Uterus (tissue), 4 donors: Measurements from ENCODE around the gene KCNIP3. TPM values are rescaled to one million over a fixed set of nuclear protein-coding genes. Genes with fewer than 3 reads are reported as not detected.
A peak's percentile ranks its signal among the peaks of the same experiment; 100 is the strongest.

Source experiments
- DNase-seq, 2 donors: peaks; one replicate each; pipeline ENCODE4 v3.0.0-alpha.2; 2019 to 2020
- H3K27ac ChIP-seq, 2 donors: fragments of 200-600 bp; sonication (generic); 1 replicate in 1 of 2; 2 replicates in 1 of 2; pipeline ENCODE4 v1.5.1; 2016 to 2018
- H3K27me3 ChIP-seq, 2 donors: fragments of 200-600 bp; sonication (generic); one replicate each; pipeline ENCODE4 v1.5.1; 2018 to 2019; ENCODE audit warnings: control low read depth in 1 of 2
- H3K36me3 ChIP-seq, 2 donors: fragments of 200-600 bp; sonication (generic); one replicate each; pipeline ENCODE4 v1.5.1; 2019; ENCODE audit warnings: control low read depth in 1 of 2
- H3K4me1 ChIP-seq, 2 donors: fragments of 200-600 bp; sonication (generic); one replicate each; pipeline ENCODE4 v1.5.1; 2018 to 2019; ENCODE audit warnings: control low read depth in 1 of 2
- H3K4me3 ChIP-seq, 2 donors: fragments of 200-600 bp; sonication (generic); 1 replicate in 1 of 2; 2 replicates in 1 of 2; pipeline ENCODE4 v1.5.1; 2018 to 2019; ENCODE audit warnings: mild to moderate bottlenecking in 1 of 2
- H3K9me3 ChIP-seq, 2 donors: fragments of 200-600 bp; sonication (generic); one replicate each; pipeline ENCODE4 v1.5.1; 2019; ENCODE audit warnings: control low read depth in 1 of 2
- POLR2A ChIP-seq, 2 donors: fragments of 450-650 bp; IDR thresholded peaks; one replicate each; pipeline ENCODE4 v1.6.1; 2016; ENCODE audit warnings: antibody characterized with exemption in 2 of 2, mild to moderate bottlenecking in 1 of 2, moderate library complexity in 1 of 2
- intact Hi-C: fragments of 100-400 bp; cut with DNase I; formaldehyde crosslinking; loops from one replicate; pipeline ENCODE4 v1.15.1; 2023; ENCODE audit warnings: low total_unique reads
- total RNA-seq, 4 donors: library from RNA; depleted of rRNA in 3 of 4; stranded (reverse); fragments of >200 nt in 3 of 4; gene quantifications; one replicate each; pipeline versions ENCODE4 v1.1.0 to v1.2.4, GENCODE V29; 2014 to 2023
- TF ChIP-seq, protein P1 (sequence below), 4 experiments: fragments of 200-600 bp in 2 of 4; fragments of 450-650 bp in 2 of 4; sonication (generic) in 2 of 4; IDR thresholded peaks; one replicate each; pipeline ENCODE4 v1.5.1; 2016 to 2019; ENCODE audit warnings: antibody characterized with exemption in 4 of 4, mild to moderate bottlenecking in 2 of 4, moderate library complexity in 1 of 4
- donor health status: DM: yes; HTN: yes; CAD: no.

The KCNIP3 gene
- total RNA-seq, 4 donors from 2014 or later: 1.5 to 18.3 (median 10.8) TPM

DNA sequence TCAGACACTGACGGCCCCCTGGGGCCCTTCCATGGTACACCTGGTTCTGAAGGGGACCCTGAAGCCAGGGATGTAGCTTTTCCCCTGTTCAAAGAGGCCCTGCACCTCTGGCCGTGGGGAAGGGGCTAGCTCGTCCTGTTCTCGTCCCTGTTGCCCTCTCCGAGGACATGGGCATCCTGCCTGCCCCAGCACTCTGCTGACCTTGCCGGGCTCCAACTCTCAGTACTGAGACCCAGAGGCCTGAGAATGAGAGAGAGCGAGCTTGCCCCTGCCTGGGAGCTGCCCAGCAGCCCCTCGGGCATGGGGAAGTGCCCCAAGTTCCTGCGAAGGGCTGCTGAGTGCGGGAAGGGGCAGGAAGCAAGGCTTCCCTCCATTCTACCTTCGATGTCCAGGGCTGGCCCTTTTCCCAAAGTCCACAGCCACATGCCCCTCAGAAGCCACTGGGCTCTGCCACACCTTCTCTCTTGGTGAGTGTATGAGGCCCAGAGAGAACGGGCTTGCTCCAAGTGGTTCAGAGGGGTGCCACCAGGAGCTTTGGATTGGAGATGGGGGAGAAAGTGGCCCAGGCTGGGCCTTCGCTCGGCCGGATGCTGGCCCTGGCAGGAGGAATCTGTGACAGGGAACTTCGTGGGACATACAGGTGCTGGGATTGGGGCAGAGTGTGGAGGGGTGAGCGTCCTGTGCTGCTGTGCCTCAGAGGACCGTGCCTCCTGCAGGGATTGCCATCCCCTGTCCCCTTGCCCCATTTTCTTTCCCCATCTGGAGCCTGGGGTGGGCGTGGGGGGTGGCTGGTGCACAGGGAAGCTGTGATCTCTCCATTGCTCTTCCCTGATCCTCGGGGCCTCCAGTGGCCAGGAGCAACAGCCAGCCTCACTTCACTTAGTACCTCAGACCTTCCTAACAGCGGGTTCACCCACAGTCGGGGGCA, 50.8 kb downstream of the KCNIP3 start:
- peak overlapping the region in 1 of 2 donors; percentile 83 for H3K27ac ChIP-seq
- H3K9me3 ChIP-seq: no peaks in the 10 kb centered on the region
- H3K27me3 ChIP-seq: no peaks in the 10 kb centered on the region
- DNase-seq: peak in 1 of 2 donors; percentile 16
- H3K4me1 ChIP-seq: peaks cover 0 to 5% of the 10 kb centered on the region in 2 donors
- intact Hi-C loops: no loop called here
- no peaks in the 10 kb centered on the region for H3K36me3 ChIP-seq
- TF ChIP-seq, protein P1, sequence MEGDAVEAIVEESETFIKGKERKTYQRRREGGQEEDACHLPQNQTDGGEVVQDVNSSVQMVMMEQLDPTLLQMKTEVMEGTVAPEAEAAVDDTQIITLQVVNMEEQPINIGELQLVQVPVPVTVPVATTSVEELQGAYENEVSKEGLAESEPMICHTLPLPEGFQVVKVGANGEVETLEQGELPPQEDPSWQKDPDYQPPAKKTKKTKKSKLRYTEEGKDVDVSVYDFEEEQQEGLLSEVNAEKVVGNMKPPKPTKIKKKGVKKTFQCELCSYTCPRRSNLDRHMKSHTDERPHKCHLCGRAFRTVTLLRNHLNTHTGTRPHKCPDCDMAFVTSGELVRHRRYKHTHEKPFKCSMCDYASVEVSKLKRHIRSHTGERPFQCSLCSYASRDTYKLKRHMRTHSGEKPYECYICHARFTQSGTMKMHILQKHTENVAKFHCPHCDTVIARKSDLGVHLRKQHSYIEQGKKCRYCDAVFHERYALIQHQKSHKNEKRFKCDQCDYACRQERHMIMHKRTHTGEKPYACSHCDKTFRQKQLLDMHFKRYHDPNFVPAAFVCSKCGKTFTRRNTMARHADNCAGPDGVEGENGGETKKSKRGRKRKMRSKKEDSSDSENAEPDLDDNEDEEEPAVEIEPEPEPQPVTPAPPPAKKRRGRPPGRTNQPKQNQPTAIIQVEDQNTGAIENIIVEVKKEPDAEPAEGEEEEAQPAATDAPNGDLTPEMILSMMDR (IDR thresholded peaks at IDR 0.05): no peak
- TF ChIP-seq POLR2A (IDR thresholded peaks at IDR 0.05): no peak
- no peak overlapping the region for H3K4me3 ChIP-seq

- H3K4me3 ChIP-seq: no peak overlapping the region
- no peaks in the 10 kb centered on the region for H3K36me3 ChIP-seq
- intact Hi-C loops: no loop called here
Observed at GRCh38 chr2:95348609-95349567, 51.7 kb downstream of the KCNIP3 start.

DNA sequence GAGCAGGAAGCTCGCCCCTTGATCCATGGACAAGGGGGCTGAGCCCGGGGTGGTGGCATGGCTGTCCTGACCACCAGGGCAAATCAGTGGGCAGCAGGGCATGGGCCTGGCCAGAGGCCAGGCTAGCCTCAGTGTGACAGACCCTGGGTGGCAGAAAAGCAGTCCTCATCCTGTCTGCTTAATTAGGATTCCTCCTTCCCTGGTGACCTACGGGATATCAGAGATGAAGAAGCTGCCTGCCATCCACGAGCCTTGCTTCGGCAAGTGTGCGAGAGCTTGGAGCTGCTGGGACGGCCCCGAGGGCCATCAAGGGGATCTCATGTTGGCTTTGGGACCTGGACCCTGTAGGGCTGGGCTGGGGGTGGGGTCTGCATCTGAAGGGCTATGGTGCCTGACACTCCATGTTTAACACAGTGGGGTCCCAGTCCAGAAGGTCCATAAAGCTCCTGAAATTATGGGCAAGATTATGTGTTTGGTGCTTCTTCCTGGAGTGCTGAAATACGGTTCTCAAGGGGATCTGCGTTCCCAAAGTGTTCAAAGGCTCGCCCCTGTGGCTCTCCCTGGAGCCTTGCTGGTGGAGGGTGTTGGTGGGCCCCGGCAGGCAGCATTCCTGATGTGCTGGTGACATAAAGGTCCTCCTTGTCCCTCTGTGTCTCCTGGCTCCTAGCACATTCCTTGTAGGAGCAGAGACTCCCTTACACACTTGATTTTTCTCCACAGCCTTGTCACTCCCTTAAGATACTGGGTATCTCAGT, 52.6 kb downstream of the KCNIP3 start:
- H3K9me3 ChIP-seq: no peaks in the 10 kb centered on the region
- peak in 1 of 2 donors; percentile 8 for DNase-seq
- no peak overlapping the region for H3K4me3 ChIP-seq
- H3K27ac ChIP-seq: no peak overlapping the region
- TF ChIP-seq, protein P1 (IDR thresholded peaks at IDR 0.05): no peak
- TF ChIP-seq POLR2A (IDR thresholded peaks at IDR 0.05): no peak
- no peaks in the 10 kb centered on the region for H3K27me3 ChIP-seq
- intact Hi-C loops: no loop called here
- H3K36me3 ChIP-seq: no peaks in the 10 kb centered on the region
- H3K4me1 ChIP-seq: peaks cover 0 to 5% of the 10 kb centered on the region in 2 donors

More at GRCh38 chr2:95348609-95349567, 51.7 kb downstream of the KCNIP3 start:
- Histone ChIP-seq H3K27ac (no peak overlapping the region), H3K27me3 (no peaks in the 10 kb centered on the region), H3K4me1 (peaks cover 0 to 5% of the 10 kb centered on the region in 2 donors), H3K9me3 (no peaks in the 10 kb centered on the region)
- TF ChIP-seq, protein P1 (IDR thresholded peaks at IDR 0.05): no peak
- no peak for TF ChIP-seq POLR2A (IDR thresholded peaks at IDR 0.05)
- peak; percentile 24 to 41 for DNase-seq

GRCh38 chr2:95350368-95350767, 53.2 kb downstream of the KCNIP3 start:
- TF ChIP-seq POLR2A (IDR thresholded peaks at IDR 0.05): no peak
- TF ChIP-seq, protein P1 (IDR thresholded peaks at IDR 0.05): no peak
- intact Hi-C loops: no loop called here
- H3K27ac ChIP-seq: no peak overlapping the region
- no peak overlapping the region for H3K4me3 ChIP-seq
- H3K36me3 ChIP-seq: no peaks in the 10 kb centered on the region
- DNase-seq: peak in 1 of 2 donors; percentile 11
- no peaks in the 10 kb centered on the region for H3K9me3 ChIP-seq
- H3K4me1 ChIP-seq: peaks cover 0 to 5% of the 10 kb centered on the region in 2 donors
- no peaks in the 10 kb centered on the region for H3K27me3 ChIP-seq
